Osteoblast (primary cell): ENCODE data around the gene CD5L. TPM values are rescaled to one million over a fixed set of nuclear protein-coding genes. Genes with fewer than 3 reads are reported as not detected.

ENCODE experiments used
- DNase-seq: peaks from one replicate; pipeline ENCODE4 v3.0.0; 2011; ENCODE audit warnings: low spot score, mixed read lengths; ENCODE audit not compliant: insufficient read length; ENCODE audit errors: missing footprints
- H2AFZ ChIP-seq: 2 replicates; pipeline ENCODE4 v1.6.0; 2011; ENCODE audit warnings: mild to moderate bottlenecking, low read length
- H3K27ac ChIP-seq: 2 replicates; pipeline ENCODE4 v1.5.1; 2011; ENCODE audit warnings: mild to moderate bottlenecking, low read depth, low read length, moderate library complexity
- H3K27me3 ChIP-seq: 2 replicates; pipeline ENCODE4 v1.6.0; 2012; ENCODE audit warnings: mild to moderate bottlenecking, control low read depth, inconsistent platforms, low read length, moderate library complexity; ENCODE audit not compliant: insufficient read depth
- H3K36me3 ChIP-seq: 2 replicates; pipeline ENCODE4 v1.5.1; 2011; ENCODE audit warnings: mild to moderate bottlenecking, low read length, control low read depth, moderate library complexity; ENCODE audit not compliant: insufficient read depth
- H3K4me1 ChIP-seq: 2 replicates; pipeline ENCODE4 v1.5.1; 2011; ENCODE audit warnings: mild to moderate bottlenecking, low read length, control low read depth, moderate library complexity; ENCODE audit not compliant: insufficient read depth
- H3K4me2 ChIP-seq: 2 replicates; pipeline ENCODE4 v1.6.0; 2011; ENCODE audit warnings: mild to moderate bottlenecking, low read length; ENCODE audit not compliant: insufficient read depth
- H3K4me3 ChIP-seq: fragments of 200-600 bp; sonication (generic); 3 replicates; pipeline ENCODE4 v1.5.1; 2012; ENCODE audit warnings: mild to moderate bottlenecking, low read length, inconsistent platforms; ENCODE audit not compliant: insufficient read depth
- H3K79me2 ChIP-seq: 2 replicates; pipeline ENCODE4 v1.6.0; 2012; ENCODE audit warnings: mild to moderate bottlenecking, low read length, control low read depth, inconsistent platforms; ENCODE audit not compliant: insufficient read depth
- H3K9me3 ChIP-seq: 2 replicates; pipeline ENCODE4 v1.5.1; 2011; ENCODE audit warnings: low read depth, low read length, control low read depth
- H4K20me1 ChIP-seq: 2 replicates; pipeline ENCODE4 v1.6.0; 2012; ENCODE audit warnings: mild to moderate bottlenecking, low read length, control low read depth; ENCODE audit not compliant: insufficient read depth
- CTCF ChIP-seq: IDR thresholded peaks from 2 replicates; pipeline ENCODE4 v1.5.1; 2011; ENCODE audit warnings: mild to moderate bottlenecking, low read depth, low read length, moderate library complexity; ENCODE audit errors: extremely low read depth
- small RNA-seq: library from RNA; depleted of rRNA; stranded (forward); fragments of <200 nt; gene quantifications from one replicate; pipeline ENCODE3, GENCODE V24; 2012
- total RNA-seq: library from RNA; depleted of rRNA; stranded (reverse); fragments of >200 nt; gene quantifications from 2 replicates; pipeline ENCODE4 v1.2.3, GENCODE V29; 2012

The CD5L gene
- total RNA-seq, 1 donor: not detected

- no peaks in the 10 kb centered on the region for H3K79me2 ChIP-seq
- H3K4me3 ChIP-seq: no peak overlapping the region
- H3K27ac ChIP-seq: no peak overlapping the region
- no peaks in the 10 kb centered on the region for H4K20me1 ChIP-seq
- no peaks in the 10 kb centered on the region for H3K4me1 ChIP-seq
- no peaks in the 10 kb centered on the region for H3K36me3 ChIP-seq
- TF ChIP-seq CTCF: no peak
- H3K4me2 ChIP-seq: no peak overlapping the region
- no peak for DNase-seq
- no peaks in the 10 kb centered on the region for H3K9me3 ChIP-seq
- no peaks in the 10 kb centered on the region for H3K27me3 ChIP-seq
- H2AFZ ChIP-seq: no peak overlapping the region
These were observed 56.4 kb downstream of the CD5L start for GRCh38 chr1:157785248-157785647.

- H3K27me3 ChIP-seq: no peaks in the 10 kb centered on the region
- no peaks in the 10 kb centered on the region for H3K9me3 ChIP-seq
- H2AFZ ChIP-seq: no peak overlapping the region
- no peak overlapping the region for H3K27ac ChIP-seq
- H3K4me1 ChIP-seq: no peaks in the 10 kb centered on the region
- H3K79me2 ChIP-seq: no peaks in the 10 kb centered on the region
- H3K4me3 ChIP-seq: no peak overlapping the region
- no peak for TF ChIP-seq CTCF
- H4K20me1 ChIP-seq: no peaks in the 10 kb centered on the region
- H3K36me3 ChIP-seq: no peaks in the 10 kb centered on the region
- DNase-seq: no peak
- H3K4me2 ChIP-seq: no peak overlapping the region
These were observed 56.8 kb downstream of the CD5L start for GRCh38 chr1:157784801-157785200.

- Histone ChIP-seq H4K20me1 (no peaks in the 10 kb centered on the region), H3K36me3 (no peaks in the 10 kb centered on the region), H3K79me2 (no peaks in the 10 kb centered on the region), H2AFZ (no peak overlapping the region), H3K9me3 (no peaks in the 10 kb centered on the region), H3K4me1 (no peaks in the 10 kb centered on the region), H3K4me3 (no peak overlapping the region), H3K27me3 (no peaks in the 10 kb centered on the region), H3K4me2 (no peak overlapping the region), H3K27ac (no peak overlapping the region)
- TF ChIP-seq CTCF: no peak
- DNase-seq: no peak
These were observed 58.7 kb downstream of the CD5L start for GRCh38 chr1:157782931-157783330.

- Histone ChIP-seq H3K79me2 (no peaks in the 10 kb centered on the region), H3K9me3 (no peaks in the 10 kb centered on the region), H3K27me3 (no peaks in the 10 kb centered on the region), H3K36me3 (no peaks in the 10 kb centered on the region), H3K4me1 (no peaks in the 10 kb centered on the region), H3K4me2 (no peak overlapping the region), H2AFZ (no peak overlapping the region), H3K27ac (no peak overlapping the region), H4K20me1 (no peaks in the 10 kb centered on the region), H3K4me3 (no peak overlapping the region)
- no peak for TF ChIP-seq CTCF
- no peak for DNase-seq
These were observed 60.6 kb downstream of the CD5L start for GRCh38 chr1:157781048-157781447.

Small RNAs within 50 kb of the gene (small RNA-seq; reads per million reads assigned to genes)
- gene MRPS21P2: not detected

Other genes with a start within 250 kb of the CD5L start
- gene FCRL4, start 243.7 kb downstream of the CD5L start, total RNA-seq: not detected in 2 replicates
- gene FCRL3, start 141.0 kb downstream of the CD5L start, total RNA-seq: not detected in 2 replicates
- gene FCRL2, start 64.7 kb downstream of the CD5L start, total RNA-seq: not detected in 2 replicates
- not detected in 2 replicates for gene FCRL1, start 21.7 kb downstream of the CD5L start, total RNA-seq
- gene KIRREL1, start 151.8 kb upstream of the CD5L start, total RNA-seq: 171 and 174 TPM in 2 replicates